Measurements from ENCODE around the gene LIMS1.
"Not testable (repeated sequence)": the region's sequence is repeated elsewhere in the genome, so short reads cannot be mapped to it uniquely, and the experiment has no call there.

The LIMS1 gene

GRCh38 chr2:108586116-108586515 is 51.8 kb downstream of the LIMS1 start:
- DNase-seq (ENCODE audit: low read depth in 3 of 3) = no peak

GRCh38 chr2:108586631-108587030 is 52.4 kb downstream of the LIMS1 start:
- no peak for DNase-seq (ENCODE audit: low read depth in 3 of 3)

- DNase-seq (ENCODE audit: low read depth in 3 of 3) = no peak
Measured at GRCh38 chr2:108587621-108588020, 53.4 kb downstream of the LIMS1 start.

GRCh38 chr2:108588070-108588668 is 53.9 kb downstream of the LIMS1 start:
- DNase-seq (ENCODE audit: low read depth in 3 of 3) = no peak

GRCh38 chr2:108589372-108589771 is 55.1 kb downstream of the LIMS1 start:
- no peak for DNase-seq (ENCODE audit: low read depth in 3 of 3)

- no peak for DNase-seq (ENCODE audit: low read depth in 3 of 3)
Measured at GRCh38 chr2:108589781-108590180, 55.5 kb downstream of the LIMS1 start.

GRCh38 chr2:108591163-108591562 is 56.9 kb downstream of the LIMS1 start:
- no peak for DNase-seq (ENCODE audit: low read depth in 3 of 3)

GRCh38 chr2:108593547-108594098 is 59.4 kb downstream of the LIMS1 start:
- no peak for DNase-seq (ENCODE audit: low read depth in 3 of 3)

- DNase-seq (ENCODE audit: low read depth in 3 of 3) = no peak
Measured at GRCh38 chr2:108594132-108594981, 60.1 kb downstream of the LIMS1 start.

- no peak for DNase-seq (ENCODE audit: low read depth in 3 of 3)
Measured at GRCh38 chr2:108594982-108595464, 60.8 kb downstream of the LIMS1 start.

- DNase-seq (ENCODE audit: low read depth in 3 of 3) = not testable (repeated sequence)
Measured at GRCh38 chr2:108595771-108596170, 61.5 kb downstream of the LIMS1 start.

GRCh38 chr2:108597105-108597744 is 63.0 kb downstream of the LIMS1 start:
- DNase-seq (ENCODE audit: low read depth in 3 of 3) = not testable (repeated sequence)

GRCh38 chr2:108601199-108601598 is 66.9 kb downstream of the LIMS1 start:
- not testable (repeated sequence) for DNase-seq (ENCODE audit: low read depth in 3 of 3)

- DNase-seq (ENCODE audit: low read depth in 3 of 3) = no peak
Measured at GRCh38 chr2:108602422-108602821, 68.2 kb downstream of the LIMS1 start.

GRCh38 chr2:108604196-108604595 is 69.9 kb downstream of the LIMS1 start:
- no peak for DNase-seq (ENCODE audit: low read depth in 3 of 3)

GRCh38 chr2:108605947-108606346 is 71.7 kb downstream of the LIMS1 start:
- no peak for DNase-seq (ENCODE audit: low read depth in 3 of 3)

GRCh38 chr2:108607706-108608301 is 73.5 kb downstream of the LIMS1 start:
- DNase-seq (ENCODE audit: low read depth in 3 of 3) = no peak

GRCh38 chr2:108611021-108611420 is 76.8 kb downstream of the LIMS1 start:
- DNase-seq (ENCODE audit: low read depth in 3 of 3) = no peak

GRCh38 chr2:108612153-108612513 is 77.9 kb downstream of the LIMS1 start:
- peak in 2 of 3 donors; percentile 34 to 44 for DNase-seq (ENCODE audit: low read depth in 3 of 3)

- peak in 2 of 3 donors; percentile 47 to 55 for DNase-seq (ENCODE audit: low read depth in 3 of 3)
Measured at GRCh38 chr2:108612514-108613183, 78.4 kb downstream of the LIMS1 start.
